GM04503 (cell line): ENCODE measurements around the gene C2orf76.
"Not testable (repeated sequence)": the region's sequence is repeated elsewhere in the genome, so short reads cannot be mapped to it uniquely, and the experiment has no call there.

ENCODE experiments used
- DNase-seq: peaks from one replicate; pipeline ENCODE4 v3.0.0-alpha.2; 2012; ENCODE audit warnings: low read depth

C2orf76 gene

DNA sequence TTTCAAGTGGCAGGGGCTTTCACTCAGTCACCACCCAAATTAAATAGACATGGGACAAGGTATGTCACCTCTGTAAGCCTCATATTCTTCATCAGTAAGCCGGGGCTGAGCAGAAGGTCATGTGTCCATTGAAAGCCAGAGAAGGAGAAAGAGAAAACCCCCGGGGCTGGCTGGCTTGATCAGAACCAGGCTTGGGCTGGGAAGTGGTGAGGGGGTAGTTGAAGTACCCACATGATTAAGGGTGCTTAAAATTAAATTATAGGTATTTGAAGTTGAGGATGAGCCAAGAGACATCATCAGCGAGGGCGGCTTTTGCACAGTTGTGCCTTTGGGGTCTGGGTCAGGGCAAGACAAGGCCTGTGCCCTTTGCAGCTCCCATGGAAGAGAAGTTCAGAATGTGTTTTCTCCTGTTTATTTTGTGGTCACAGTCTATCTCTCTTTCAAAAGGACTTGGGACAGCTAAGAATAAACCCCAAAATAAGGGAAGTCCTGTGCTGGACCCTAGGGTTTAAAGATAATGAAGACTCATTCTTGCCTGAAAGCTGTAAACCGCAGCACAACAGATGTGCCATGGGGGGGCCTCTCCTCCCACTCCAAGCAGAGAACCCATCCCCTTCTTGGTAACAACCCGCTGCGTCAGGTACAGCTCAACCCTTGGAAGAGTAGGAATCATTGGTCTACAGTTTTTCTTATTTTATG is 10.8 kb upstream of the C2orf76 start:
- no peak for DNase-seq

DNA sequence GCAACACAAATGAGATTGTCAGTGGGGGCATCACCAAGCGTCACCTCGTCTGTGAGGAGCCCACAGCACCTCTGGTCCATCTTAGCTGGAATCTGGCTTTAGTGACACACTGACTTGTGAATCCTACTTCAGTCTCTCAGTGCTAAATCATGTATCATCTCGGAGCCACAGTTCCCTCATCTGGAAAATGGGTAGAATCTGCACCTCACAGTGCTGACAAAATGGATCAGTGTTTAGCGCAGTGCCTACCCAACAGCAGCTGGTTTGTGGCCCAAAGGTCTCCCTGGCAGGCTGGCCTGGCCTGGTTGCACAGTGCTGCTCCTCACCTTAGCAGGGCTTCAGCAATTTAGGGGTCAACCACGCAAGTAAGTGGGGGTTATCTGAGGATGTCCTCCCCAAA is 10.2 kb upstream of the C2orf76 start:
- no peak for DNase-seq

GRCh38 chr2:119376406-119376805 is 9.8 kb upstream of the C2orf76 start:
- DNase-seq = not testable (repeated sequence)

- not testable (repeated sequence) for DNase-seq
Observed at GRCh38 chr2:119373907-119374745, 7.5 kb upstream of the C2orf76 start.

DNA sequence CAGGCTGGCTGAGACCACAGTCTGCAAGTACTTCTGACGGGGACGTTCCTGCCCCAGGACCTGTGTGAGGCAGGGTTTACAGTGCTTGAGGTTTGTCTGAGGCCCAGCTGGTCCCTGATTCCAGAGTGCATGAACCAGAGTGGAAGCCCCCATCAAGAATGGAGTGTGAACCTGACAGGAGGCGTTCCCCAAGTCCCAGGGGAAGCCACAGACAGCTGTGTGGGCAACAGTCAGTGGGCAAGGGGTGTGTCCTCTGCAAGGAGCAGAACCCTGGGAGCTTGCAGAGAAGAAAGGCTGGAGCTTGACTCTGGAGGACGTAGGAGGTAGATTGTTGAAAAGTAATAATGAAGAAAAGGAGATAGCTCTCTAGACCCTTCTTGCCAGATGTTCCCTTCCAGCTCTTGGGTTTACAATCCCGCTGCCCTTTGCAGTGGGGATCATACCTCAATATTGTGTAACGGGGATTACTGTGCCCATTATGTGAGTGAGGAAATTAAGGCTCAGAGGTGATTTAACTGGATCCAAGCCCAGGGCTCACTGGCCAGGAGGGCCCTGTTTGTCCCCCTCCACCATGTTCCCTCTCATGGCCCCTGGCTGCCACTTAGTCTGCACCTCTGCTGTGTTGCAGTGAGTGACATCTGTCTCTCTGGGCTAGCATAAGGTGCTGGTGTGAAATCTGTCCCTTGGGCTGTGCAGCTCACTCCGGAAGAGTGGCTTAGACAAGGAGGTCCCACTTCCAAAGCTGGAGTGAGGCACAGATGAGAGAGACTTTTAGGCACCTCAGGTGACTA is 6.3 kb upstream of the C2orf76 start:
- no peak for DNase-seq

DNA sequence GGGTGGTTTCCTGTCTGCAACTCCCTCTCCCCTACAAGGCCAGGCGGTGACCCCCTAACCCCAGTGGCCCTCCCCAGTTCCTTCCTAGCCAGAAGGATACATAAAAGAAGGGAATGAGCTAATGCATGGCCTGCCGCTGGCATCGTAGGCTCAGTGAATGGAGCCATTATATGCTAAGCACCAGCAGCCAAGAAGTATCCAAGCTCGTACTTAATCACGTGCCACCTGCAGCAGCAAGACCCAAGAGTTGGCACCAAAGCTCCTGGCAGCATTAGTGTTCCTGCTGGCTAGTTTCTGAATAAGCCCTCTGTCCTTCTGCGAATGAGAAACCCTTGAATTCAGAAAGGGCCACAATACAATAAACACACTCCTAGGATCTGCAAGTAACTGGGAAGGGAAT is 4.5 kb upstream of the C2orf76 start:
- DNase-seq = no peak

GRCh38 chr2:119369845-119370244 is 3.2 kb upstream of the C2orf76 start:
- DNase-seq = no peak

DNA sequence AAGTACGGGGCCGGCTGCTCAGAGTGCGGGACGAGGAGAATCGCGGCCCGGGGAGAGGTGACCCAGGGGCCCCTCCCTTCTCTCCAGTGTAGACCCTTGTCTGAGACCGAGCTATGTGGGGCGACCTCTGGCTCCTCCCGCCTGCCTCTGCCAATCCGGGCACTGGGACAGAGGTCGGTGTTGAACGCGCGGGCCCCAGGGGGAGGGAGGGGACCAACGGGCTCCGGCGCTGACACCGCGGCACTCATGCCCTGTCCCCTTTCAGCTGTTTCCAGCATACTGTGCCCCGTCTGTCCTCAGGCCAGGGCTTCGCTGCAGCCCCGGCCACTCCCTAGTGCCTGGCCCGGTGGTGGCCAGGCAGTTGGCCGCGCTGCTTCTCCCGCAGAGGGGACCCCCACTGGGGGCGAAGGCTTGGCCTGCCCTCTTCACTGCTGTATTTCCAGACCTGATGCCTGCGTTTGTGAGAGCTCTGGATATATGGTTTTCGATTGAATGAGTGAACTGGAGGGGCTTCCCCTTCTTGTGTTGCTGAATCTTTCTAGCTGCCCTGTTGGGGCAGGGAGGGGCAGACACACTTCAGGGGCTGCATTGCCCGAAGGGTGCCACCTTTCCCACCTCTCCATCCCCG is 952 bp upstream of the C2orf76 start:
- no peak for DNase-seq

- DNase-seq = no peak
Observed at GRCh38 chr2:119366161-119366648, 429 bp downstream of the C2orf76 start.

DNA sequence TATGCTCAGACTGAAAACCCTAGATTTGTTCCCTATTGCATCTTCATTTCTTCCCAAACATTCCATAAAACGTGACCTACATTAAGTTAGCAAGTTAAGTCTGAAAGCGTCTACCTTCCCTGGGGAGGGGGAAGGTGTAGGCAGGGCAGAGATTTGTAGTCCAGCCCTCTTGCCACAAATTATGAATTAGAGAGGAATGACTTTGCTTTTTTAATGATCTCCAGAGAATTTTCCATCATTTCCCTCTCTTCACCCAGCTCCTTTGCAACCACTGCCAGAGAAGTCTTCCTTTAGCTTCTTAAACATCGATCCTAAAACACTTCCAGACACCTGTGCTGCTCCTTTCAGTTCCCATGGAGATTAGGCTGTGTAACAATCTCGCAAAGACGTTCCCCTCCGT is 1.2 kb downstream of the C2orf76 start:
- DNase-seq = no peak

- no peak for DNase-seq
Observed at GRCh38 chr2:119364798-119365197, 1.8 kb downstream of the C2orf76 start.

DNA sequence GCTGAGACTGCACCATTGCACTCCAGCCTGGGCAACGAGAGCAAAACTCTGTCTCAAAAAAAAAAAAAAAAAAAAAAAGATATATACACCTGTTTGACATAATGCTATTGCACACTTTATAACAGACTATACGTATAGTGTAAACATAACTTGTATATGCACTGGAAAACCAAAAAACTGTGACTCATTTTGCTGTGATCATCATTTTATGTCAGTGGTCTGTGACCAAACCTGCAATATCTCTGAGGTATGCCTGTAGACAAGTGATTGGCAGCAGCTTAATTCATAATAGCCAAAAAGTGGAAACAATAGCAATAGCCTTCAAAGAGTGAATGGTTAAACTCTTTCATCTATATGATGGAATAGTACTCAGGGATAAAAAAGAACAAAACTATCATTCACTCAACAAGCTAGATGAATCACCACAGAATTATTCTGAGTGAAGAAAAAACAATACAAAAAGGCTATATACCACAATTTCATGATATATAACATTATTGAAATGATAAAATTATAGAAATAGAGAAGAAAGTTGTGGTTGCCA is 6.1 kb downstream of the C2orf76 start:
- no peak for DNase-seq

DNA sequence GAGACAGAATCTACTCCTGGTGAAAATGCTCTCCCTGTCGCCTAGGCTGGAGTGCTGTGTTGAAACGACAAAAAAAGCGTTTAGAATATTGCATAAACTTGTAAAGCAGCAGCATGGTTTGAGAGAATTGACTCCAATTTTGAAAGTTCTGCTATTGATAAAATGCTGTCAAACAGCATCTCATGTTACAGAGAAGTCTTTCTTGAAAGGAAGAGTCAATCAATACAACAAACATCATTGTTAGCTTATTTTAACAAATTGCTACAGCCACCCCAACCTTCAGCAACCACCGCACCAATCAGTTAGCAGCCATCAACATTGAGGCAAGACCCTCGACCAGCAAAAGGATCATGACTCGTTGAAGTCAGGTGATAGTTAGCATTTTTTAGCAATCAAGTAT is 6.9 kb downstream of the C2orf76 start:
- no peak for DNase-seq

DNA sequence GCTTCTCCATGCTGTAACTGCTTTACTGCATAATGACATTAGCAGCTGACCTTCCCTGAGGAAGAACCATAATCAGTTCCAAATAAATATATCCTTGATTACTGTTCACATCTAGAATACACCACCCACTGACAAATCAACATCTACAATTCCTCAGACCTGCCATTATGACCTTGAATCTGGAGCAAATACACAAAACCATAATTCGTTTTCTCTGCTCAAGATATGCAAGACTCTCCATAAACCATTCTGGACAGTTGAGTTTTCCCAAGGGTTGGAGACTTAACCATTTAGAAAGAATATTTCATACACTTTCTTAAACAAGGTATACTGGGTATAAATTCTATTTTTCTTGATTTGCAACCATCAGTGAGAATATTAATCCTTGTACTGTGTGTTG is 11.8 kb downstream of the C2orf76 start:
- no peak for DNase-seq

GRCh38 chr2:119352357-119352756 is 14.3 kb downstream of the C2orf76 start:
- DNase-seq = no peak

DNA sequence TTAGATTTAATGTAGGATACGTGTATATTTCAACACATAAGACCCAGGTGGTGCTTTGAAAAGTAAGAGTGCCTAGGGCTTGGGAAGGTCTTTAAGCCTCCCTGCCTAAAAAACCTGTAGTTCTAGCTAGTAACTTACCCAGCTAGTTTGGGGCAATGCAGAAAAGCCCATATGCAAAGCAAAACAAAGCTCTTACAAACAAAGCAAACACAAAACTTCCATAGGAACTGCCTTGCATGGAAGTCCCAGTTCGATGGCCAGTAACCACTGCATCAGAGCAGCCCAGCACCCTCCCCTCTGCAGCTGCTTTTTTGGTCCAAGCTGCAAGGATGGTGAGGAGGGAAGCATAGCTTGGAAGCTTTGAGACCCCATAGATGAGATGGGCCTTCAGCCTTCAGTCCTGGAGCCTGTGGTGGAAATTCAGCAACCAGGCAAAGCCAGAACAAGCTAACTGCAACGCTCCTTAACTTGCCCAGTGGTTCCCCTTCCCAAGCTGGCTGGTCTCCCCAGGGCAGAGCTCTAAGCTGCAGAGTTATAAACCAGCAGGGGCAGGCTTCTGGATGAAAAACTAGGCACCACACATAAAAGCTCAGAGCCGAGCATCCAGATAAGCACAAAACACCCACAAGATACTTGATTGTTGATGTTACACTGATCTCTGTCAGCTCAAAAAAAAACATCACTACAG is 16.2 kb downstream of the C2orf76 start:
- no peak for DNase-seq

DNA sequence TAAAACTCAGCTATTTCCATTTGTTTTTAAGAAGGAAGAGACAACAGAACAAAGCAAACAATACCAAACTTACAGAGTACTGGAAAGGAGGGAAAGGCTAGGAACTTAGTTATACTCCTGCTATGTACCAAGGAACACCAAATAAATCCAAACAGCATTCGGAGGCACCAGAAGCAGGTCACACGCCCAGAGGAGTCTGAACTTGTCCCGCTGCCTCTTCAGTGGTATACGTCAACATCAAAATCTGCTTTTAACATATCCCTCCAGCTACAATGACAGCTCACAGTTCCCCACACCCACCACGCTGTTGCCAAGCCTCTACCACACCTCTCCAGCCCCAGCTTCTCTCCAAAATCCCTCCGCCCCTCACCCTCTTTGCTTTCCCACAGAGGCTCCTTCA is 17.3 kb downstream of the C2orf76 start:
- no peak for DNase-seq

DNA sequence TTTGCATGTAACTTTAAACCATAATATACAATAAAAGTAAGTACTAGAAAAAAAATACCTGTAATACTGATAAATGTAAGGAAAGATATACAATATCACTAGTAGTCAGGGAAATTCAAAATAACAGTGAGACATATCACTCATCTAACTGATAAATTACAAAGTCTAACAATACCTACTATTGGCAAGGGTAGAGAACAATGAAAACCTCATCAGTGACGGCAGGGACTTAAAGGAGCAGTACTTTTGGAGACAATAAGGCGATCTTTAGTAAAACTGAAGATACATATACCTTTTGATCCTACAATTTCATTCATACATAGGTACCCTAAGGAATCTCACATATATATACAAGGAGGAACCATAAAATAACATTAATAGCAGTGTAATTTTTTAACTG is 24.9 kb downstream of the C2orf76 start:
- DNase-seq = no peak

- DNase-seq = no peak
Observed at GRCh38 chr2:119339562-119339923, 27.1 kb downstream of the C2orf76 start.

DNA sequence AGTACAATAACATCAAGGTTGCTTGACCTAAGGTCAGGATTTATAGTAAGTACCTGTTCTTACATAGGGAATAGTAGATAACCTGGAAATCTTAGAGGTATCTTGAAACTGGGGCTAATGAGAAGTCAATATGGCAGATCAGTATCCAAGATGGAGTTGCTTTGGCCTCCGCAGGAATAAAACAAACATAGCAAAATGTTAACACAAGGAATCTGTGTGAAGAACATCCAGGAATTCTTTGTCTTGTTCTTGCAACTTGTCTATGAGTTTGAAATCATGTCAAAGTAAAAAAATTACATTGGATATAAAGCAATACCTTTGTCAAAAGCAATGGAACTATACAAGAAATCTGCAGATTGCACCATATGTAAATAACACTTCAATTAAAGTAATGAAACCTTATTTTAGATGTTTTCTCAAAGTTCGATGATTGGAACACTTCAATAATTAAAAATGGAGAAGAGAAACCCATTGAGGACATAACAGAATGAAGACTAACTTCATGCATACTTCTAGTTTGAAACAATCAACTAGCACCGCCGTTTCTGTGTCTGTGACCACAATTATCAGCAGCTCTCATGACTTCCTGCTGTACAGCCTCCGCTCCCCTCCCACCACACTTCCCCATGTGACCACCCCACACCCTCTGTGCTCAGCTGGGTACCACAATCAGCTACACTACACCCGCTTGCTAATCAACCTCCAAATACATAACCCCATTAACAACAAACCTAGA is 27.6 kb downstream of the C2orf76 start:
- DNase-seq = no peak

GRCh38 chr2:119338272-119338671 is 28.4 kb downstream of the C2orf76 start:
- no peak for DNase-seq
